Measurements from ENCODE around the gene MTAP.

DNA sequence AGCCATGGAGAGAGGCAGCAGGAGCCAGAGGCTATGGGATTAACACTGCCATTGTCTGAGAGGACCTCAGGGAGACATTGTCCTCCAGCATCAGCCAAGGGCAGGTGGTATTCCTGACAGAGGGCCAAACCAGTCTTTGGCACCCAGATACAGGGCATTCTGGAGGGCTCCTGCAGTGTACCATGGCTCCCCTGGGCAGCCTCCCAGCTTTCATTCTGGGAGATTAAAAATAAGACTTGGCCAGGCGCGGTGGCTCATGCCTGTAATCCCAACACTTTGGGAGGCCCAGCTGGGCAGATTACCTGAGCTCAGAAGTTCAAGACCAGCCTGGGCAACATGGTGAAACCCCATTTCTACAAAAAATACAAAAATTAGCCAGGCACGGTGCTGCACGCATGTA, 4.2 kb downstream of the MTAP start:
- TF ChIP-seq, protein P1, sequence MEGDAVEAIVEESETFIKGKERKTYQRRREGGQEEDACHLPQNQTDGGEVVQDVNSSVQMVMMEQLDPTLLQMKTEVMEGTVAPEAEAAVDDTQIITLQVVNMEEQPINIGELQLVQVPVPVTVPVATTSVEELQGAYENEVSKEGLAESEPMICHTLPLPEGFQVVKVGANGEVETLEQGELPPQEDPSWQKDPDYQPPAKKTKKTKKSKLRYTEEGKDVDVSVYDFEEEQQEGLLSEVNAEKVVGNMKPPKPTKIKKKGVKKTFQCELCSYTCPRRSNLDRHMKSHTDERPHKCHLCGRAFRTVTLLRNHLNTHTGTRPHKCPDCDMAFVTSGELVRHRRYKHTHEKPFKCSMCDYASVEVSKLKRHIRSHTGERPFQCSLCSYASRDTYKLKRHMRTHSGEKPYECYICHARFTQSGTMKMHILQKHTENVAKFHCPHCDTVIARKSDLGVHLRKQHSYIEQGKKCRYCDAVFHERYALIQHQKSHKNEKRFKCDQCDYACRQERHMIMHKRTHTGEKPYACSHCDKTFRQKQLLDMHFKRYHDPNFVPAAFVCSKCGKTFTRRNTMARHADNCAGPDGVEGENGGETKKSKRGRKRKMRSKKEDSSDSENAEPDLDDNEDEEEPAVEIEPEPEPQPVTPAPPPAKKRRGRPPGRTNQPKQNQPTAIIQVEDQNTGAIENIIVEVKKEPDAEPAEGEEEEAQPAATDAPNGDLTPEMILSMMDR (IDR thresholded peaks at IDR 0.05; ENCODE audit: low read depth, low read length) = no peak
- no peak for TF ChIP-seq EZH2phosphoT487 (IDR thresholded peaks at IDR 0.05; ENCODE audit: low read depth)
